ENCODE data around the gene GGCT.
"Not testable (repeated sequence)": the region's sequence is repeated elsewhere in the genome, so short reads cannot be mapped to it uniquely, and the experiment has no call there.

The GGCT gene

DNA sequence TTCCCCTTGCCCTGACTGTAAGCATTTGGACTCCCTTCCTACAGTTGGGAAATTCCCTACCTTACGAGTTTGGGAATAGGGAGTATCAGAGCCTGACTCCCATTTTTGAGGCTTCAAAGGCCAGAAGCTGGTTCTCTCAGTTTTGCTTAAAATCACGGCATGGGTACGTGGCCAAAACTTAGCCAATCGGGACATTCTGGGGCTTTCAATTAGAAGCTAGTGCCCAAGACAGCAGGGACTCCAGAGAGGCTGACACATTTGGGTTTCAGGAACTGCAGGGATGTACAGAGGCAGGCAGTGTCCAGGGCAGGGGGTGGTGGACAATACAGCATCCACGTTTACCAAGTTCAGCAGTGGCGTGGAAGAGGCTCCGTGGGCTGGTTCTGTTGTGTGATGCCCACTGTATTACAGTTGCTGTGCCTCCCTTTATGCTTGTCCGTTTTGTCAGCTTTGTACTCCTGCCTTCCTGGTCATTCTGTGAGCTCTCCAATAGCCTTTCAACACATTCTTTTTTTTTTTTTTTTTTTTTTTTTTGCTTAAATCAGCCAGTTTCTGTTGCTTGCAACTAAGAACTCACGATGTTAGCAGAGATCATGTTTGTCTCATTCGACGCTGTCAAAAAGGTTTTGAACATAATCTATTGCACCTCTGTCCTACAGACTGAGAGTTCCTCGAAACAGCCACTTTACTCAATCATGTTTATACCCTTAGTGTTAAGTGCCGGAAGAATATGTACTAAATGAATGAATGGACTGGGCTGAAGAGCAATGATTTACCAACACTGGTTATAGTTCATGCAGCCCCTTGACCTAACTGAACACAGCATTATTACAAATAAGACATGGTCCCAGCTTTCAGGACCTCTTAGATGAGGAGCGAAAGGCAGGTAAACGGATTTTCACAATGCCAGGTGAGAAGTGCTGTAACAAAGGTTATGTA, 1.1 kb downstream of the GGCT start:
- Histone ChIP-seq H3K4me3 (ENCODE audit: low read depth, low read length) (peak overlapping the region; percentile 81), H3K27ac (ENCODE audit: low read depth, low read length) (no peak overlapping the region), H3K36me3 (ENCODE audit: control insufficient read depth, insufficient read depth, low read length) (peaks cover 21% of the 10 kb centered on the region), H3K9me3 (ENCODE audit: control insufficient read depth, insufficient read depth, low read length) (no peaks in the 10 kb centered on the region), H3K27me3 (ENCODE audit: control insufficient read depth, insufficient read depth, low read length) (no peaks in the 10 kb centered on the region), H3K4me1 (ENCODE audit: control insufficient read depth, insufficient read depth, low read length) (peaks cover 15% of the 10 kb centered on the region), H3K9ac (ENCODE audit: low read depth, low read length) (peak overlapping the region; percentile 84)

DNA sequence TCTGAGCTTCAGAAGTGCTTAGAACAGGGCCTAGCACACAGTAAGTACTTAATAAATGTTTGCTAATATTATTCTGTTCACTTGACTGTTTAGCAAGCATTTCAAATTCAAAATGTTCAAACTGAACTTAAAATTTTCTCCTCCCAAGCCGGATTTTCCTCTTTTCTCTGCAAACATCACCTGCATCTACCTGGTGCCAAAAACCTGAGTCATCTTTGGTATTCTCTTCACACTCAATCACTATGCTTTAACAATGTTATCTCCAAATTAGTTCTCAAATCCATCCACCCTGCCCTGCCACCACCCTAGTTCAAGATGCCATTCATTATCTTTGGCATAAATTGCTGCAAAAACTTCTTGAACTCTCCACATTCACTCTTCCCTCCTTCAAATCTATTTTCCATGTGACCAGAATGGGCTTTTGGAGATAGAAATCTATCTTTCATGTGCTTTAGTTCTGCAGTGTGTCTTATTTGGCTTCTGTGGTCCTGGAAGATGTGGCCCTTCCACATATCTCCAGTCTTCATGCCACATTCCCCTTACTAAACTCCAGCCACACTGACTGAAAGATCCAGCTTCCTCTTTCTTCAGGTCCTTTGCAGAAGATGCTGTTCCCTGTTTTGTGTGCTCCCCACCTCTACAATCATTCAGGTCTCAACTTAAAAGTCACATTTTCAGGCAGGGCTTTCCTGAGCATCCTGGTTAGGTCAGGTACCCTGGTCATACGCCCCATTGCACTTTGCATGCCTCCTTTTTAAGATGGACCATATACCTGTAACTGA, 2.0 kb downstream of the GGCT start:
- Histone ChIP-seq H3K36me3 (ENCODE audit: control insufficient read depth, insufficient read depth, low read length) (peaks cover 28% of the 10 kb centered on the region), H3K27me3 (ENCODE audit: control insufficient read depth, insufficient read depth, low read length) (no peaks in the 10 kb centered on the region), H3K27ac (ENCODE audit: low read depth, low read length) (no peak overlapping the region), H3K4me3 (ENCODE audit: low read depth, low read length) (peak overlapping the region; percentile 14; the same call in 1 of the 2 replicates), H3K9ac (ENCODE audit: low read depth, low read length) (no peak overlapping the region), H3K4me1 (ENCODE audit: control insufficient read depth, insufficient read depth, low read length) (peaks cover 15% of the 10 kb centered on the region), H3K9me3 (ENCODE audit: control insufficient read depth, insufficient read depth, low read length) (no peaks in the 10 kb centered on the region)

DNA sequence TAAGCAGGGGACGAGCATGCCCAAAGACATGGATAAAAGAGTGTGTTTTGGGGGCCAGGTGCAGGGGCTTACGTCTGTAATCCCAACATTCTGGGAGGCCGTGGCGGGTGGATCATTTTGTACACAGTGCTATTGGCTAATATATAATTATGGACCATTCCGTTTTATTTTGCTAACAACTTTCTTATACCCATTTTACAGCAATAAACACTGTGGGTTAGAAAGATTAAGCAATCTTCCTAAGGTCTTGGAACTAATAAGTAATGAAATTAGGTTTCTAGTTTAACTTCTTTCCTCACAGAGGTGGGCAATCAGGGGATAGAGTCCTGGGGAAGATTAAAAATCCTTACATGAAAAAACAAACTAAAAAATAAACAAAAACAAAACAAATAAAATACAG, 3.4 kb downstream of the GGCT start:
- no peaks in the 10 kb centered on the region for H3K27me3 ChIP-seq (ENCODE audit: control insufficient read depth, insufficient read depth, low read length)
- no peaks in the 10 kb centered on the region; the same call in 1 of the 2 replicates for H3K9me3 ChIP-seq (ENCODE audit: control insufficient read depth, insufficient read depth, low read length)
- H3K27ac ChIP-seq (ENCODE audit: low read depth, low read length), result no peak overlapping the region
- H3K4me3 ChIP-seq (ENCODE audit: low read depth, low read length), result no peak overlapping the region
- peaks cover 42% of the 10 kb centered on the region for H3K36me3 ChIP-seq (ENCODE audit: control insufficient read depth, insufficient read depth, low read length)
- H3K9ac ChIP-seq (ENCODE audit: low read depth, low read length), result no peak overlapping the region
- peaks cover 15% of the 10 kb centered on the region for H3K4me1 ChIP-seq (ENCODE audit: control insufficient read depth, insufficient read depth, low read length)

DNA sequence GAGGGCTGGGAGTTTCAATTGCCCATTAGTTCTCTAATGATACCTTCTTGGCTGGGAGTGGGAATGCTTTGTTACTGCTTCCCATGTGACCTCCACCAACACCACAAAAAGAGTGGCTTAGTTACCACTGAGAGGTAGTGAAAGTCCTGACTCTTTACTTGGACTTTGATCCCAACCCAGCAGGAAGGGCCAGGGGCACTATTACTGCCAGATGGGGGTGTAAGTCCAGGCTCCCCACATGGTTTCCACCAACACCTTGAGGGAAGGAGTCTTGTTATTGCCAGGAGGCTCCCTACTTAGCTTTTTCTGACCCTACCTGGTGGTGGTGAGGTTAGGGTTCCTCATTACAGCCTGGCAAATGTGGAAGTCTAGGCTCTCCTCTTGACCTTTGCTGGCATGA, 11.4 kb downstream of the GGCT start:
- no peaks in the 10 kb centered on the region for H3K4me1 ChIP-seq (ENCODE audit: control insufficient read depth, insufficient read depth, low read length)
- H3K27me3 ChIP-seq (ENCODE audit: control insufficient read depth, insufficient read depth, low read length), result no peaks in the 10 kb centered on the region
- H3K27ac ChIP-seq (ENCODE audit: low read depth, low read length), result no peak overlapping the region
- no peak overlapping the region for H3K4me3 ChIP-seq (ENCODE audit: low read depth, low read length)
- peaks cover 10% of the 10 kb centered on the region; the same call in 1 of the 2 replicates for H3K9me3 ChIP-seq (ENCODE audit: control insufficient read depth, insufficient read depth, low read length)
- peaks cover 26% of the 10 kb centered on the region for H3K36me3 ChIP-seq (ENCODE audit: control insufficient read depth, insufficient read depth, low read length)
- H3K9ac ChIP-seq (ENCODE audit: low read depth, low read length), result no peak overlapping the region

DNA sequence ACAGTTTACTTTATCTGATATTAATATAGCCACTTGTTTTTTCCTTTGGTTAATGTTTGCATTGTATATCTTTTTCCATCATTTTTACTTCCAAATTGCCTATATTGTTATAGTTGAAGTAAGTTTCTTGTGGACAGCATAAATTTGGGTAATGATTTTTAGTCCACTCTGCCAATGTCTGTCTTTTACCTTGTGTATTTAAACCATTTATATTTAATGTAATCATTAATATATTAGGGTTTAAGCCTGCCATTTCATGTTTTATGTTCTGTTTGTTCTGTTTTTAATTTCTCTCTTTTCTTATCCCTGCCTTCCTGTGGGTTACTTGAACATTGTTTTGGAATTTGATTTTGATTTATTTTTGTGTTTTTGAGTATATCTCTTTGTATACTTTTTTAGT, 13.2 kb downstream of the GGCT start:
- no peak overlapping the region for H3K27ac ChIP-seq (ENCODE audit: low read depth, low read length)
- peaks cover 9% of the 10 kb centered on the region for H3K36me3 ChIP-seq (ENCODE audit: control insufficient read depth, insufficient read depth, low read length)
- H3K4me3 ChIP-seq (ENCODE audit: low read depth, low read length), result no peak overlapping the region
- no peak overlapping the region for H3K9ac ChIP-seq (ENCODE audit: low read depth, low read length)
- peaks cover 10% of the 10 kb centered on the region; the same call in 1 of the 2 replicates for H3K9me3 ChIP-seq (ENCODE audit: control insufficient read depth, insufficient read depth, low read length)
- no peaks in the 10 kb centered on the region for H3K4me1 ChIP-seq (ENCODE audit: control insufficient read depth, insufficient read depth, low read length)
- H3K27me3 ChIP-seq (ENCODE audit: control insufficient read depth, insufficient read depth, low read length), result no peaks in the 10 kb centered on the region

DNA sequence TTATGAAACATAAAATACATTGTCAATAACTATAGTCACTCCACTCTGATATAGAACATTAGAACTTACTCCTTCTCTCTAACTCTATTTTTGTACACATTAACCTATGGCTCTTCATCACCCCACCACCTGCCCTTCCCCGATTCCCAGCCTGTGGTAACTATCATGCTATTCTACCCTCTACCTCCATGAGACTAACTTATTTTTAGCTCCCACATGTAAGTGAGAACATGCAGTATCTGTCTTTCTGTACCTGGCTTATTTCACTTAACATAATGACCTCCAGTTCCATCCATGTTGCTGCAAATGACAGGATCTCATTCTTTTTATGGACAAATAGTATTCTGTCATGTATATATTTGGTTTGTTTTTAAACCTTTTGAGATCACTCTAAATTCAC, 17.3 kb downstream of the GGCT start:
- Histone ChIP-seq H3K27ac (ENCODE audit: low read depth, low read length) (no peak overlapping the region), H3K4me3 (ENCODE audit: low read depth, low read length) (no peak overlapping the region), H3K9me3 (ENCODE audit: control insufficient read depth, insufficient read depth, low read length) (peaks cover 5% of the 10 kb centered on the region; the same call in 1 of the 2 replicates), H3K4me1 (ENCODE audit: control insufficient read depth, insufficient read depth, low read length) (no peaks in the 10 kb centered on the region), H3K36me3 (ENCODE audit: control insufficient read depth, insufficient read depth, low read length) (no peaks in the 10 kb centered on the region), H3K27me3 (ENCODE audit: control insufficient read depth, insufficient read depth, low read length) (no peaks in the 10 kb centered on the region), H3K9ac (ENCODE audit: low read depth, low read length) (no peak overlapping the region)

DNA sequence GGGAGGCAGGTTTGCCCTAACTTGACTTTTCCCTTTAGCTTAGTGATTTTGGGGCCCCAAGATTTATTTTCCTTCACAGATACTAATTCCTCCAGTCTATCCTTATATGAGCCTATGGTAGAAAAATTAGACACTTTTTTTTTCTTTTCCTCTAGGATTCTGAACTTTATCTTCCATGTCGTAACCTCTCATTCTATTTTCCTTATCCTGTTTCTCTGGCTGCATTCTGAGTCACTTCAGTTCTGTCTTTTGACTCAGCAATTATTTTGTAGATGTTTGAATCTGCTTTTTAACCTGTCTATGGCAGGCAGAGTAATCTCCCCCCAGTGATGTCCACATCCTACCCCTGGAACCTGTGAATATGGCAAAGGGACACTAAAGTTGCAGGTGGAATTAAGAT, 19.0 kb downstream of the GGCT start:
- no peak overlapping the region for H3K27ac ChIP-seq (ENCODE audit: low read depth, low read length)
- H3K9ac ChIP-seq (ENCODE audit: low read depth, low read length), result no peak overlapping the region
- H3K36me3 ChIP-seq (ENCODE audit: control insufficient read depth, insufficient read depth, low read length), result no peaks in the 10 kb centered on the region
- H3K9me3 ChIP-seq (ENCODE audit: control insufficient read depth, insufficient read depth, low read length), result no peaks in the 10 kb centered on the region
- H3K4me1 ChIP-seq (ENCODE audit: control insufficient read depth, insufficient read depth, low read length), result no peaks in the 10 kb centered on the region
- H3K27me3 ChIP-seq (ENCODE audit: control insufficient read depth, insufficient read depth, low read length), result no peaks in the 10 kb centered on the region
- H3K4me3 ChIP-seq (ENCODE audit: low read depth, low read length), result no peak overlapping the region

DNA sequence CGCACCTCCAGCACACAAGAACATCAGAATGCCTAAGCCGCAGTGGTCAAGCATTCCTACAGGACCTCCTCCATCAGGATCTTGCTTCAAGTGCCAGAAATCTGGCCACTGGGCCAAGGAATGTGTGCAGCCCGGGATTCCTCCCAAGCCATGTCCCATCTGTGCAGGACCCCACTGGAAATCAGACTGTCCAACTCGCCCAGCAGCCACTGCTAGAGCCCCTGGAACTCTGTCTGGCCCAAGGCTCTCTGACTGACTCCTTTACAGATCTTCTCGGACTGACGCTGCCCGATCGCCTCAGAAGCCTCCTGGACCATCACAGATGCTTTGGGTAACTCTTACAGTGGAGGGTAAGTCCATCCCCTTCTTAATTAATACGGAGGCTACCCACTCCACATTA, 23.2 kb downstream of the GGCT start:
- not testable (repeated sequence) for H3K27ac ChIP-seq (ENCODE audit: low read depth, low read length); H3K36me3 ChIP-seq (ENCODE audit: control insufficient read depth, insufficient read depth, low read length); H3K4me3 ChIP-seq (ENCODE audit: low read depth, low read length); H3K4me1 ChIP-seq (ENCODE audit: control insufficient read depth, insufficient read depth, low read length); H3K9ac ChIP-seq (ENCODE audit: low read depth, low read length); H3K9me3 ChIP-seq (ENCODE audit: control insufficient read depth, insufficient read depth, low read length)
- peaks cover 12% of the 10 kb centered on the region for H3K27me3 ChIP-seq (ENCODE audit: control insufficient read depth, insufficient read depth, low read length)

DNA sequence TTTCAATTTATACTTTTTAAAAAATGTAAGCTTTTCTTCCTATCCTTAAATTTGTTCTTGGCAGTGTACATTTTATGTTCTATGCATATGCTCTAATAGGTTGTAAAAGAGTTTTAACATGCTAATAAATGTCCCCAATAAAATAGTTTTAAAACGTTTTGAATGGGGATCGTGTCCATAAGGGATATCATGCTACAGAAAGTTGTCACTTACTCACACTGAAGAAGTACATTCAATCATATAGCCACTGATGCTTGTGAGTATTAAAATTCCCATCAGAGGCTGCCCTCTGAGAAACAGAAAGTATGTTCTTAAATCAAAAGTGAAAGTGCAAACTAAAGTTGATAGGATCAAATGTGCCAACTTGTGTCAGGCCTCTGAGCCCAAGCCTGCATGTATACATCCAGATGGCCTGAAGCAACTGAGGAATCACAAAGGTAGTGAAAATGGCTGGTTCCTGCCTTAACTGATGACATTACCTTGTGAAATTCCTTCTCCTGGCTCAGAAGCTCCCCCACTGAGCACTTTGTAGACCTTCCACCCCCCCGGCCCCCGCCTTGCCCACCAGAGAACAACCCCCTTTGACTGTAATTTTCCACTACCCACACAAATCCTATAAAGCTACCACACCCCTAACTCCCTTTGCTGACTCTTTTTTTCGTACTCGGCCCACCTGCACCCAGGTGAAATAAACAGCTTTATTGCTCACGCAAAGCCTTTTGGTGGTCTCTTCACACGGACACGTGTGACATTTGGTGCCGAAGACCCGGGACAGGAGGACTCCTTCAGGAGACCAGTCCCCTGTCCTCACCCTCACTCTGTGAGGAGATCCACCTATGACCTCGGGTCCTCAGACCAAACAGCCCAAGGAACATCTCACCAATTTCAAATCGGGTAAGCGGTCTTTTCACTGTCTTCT, 25.2 kb downstream of the GGCT start:
- Histone ChIP-seq H3K36me3 (ENCODE audit: control insufficient read depth, insufficient read depth, low read length) (no peaks in the 10 kb centered on the region), H3K4me3 (ENCODE audit: low read depth, low read length) (peak overlapping the region; percentile 74), H3K9ac (ENCODE audit: low read depth, low read length) (0 out of 2 replicates have a peak overlapping the region, but pooled peaks have one; percentile 58), H3K27me3 (ENCODE audit: control insufficient read depth, insufficient read depth, low read length) (peaks cover 12% of the 10 kb centered on the region), H3K9me3 (ENCODE audit: control insufficient read depth, insufficient read depth, low read length) (no peaks in the 10 kb centered on the region), H3K4me1 (ENCODE audit: control insufficient read depth, insufficient read depth, low read length) (peaks cover 7% of the 10 kb centered on the region; the same call in 1 of the 2 replicates), H3K27ac (ENCODE audit: low read depth, low read length) (no peak overlapping the region)

DNA sequence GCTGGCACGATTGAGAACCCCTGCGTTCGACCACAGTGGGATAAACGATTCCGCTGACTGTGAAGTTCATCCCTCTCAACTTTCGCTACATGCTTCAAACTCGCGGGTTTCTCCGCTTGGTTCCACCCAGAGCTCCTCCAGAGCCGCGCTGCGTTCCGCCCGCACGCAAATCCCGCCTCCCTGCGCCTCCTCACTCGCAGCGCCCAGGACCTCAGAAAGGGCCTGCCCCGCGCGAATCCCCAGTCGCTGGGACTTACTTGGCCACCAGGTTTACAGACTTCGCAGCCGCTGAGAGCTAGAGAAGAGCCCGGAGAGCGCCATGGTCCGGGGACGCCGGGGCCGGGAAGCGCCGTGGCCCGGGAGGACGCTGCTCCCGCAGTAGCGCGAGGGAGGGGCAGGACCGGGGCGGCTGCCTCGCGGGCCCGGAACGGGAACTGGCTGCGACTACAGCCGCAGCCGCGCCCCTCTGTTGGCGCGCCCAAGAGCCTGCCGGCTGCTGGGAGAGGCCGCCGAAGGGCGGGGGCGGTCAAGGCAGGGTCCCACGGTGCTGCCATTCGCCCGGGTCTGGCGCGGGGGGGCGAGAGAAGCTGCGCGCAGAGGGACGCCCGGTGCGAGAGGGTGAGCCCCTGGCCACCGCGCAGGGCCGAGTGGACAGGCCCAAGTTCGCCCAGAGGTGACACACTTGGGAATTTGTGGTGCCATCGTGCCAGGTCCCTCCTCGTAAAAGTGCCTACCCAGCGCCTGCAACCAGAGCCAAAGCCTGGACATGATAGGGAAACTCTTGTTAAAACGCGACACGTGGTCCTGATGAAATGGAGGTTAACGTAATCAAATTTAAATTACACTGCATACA, 26.1 kb downstream of the GGCT start, which contains the start of gene NOD1:
Gene NOD1 (minus strand): TSS at position 436 of the 853 bp plus-strand sequence. CDS start 21,863 bp downstream, outside the sequence.
- Histone ChIP-seq H3K4me1 (ENCODE audit: control insufficient read depth, insufficient read depth, low read length) (peaks cover 7% of the 10 kb centered on the region; the same call in 1 of the 2 replicates), H3K9me3 (ENCODE audit: control insufficient read depth, insufficient read depth, low read length) (no peaks in the 10 kb centered on the region), H3K36me3 (ENCODE audit: control insufficient read depth, insufficient read depth, low read length) (no peaks in the 10 kb centered on the region), H3K4me3 (ENCODE audit: low read depth, low read length) (peak within 1 kb of the TSS; percentile 74), H3K27ac (ENCODE audit: low read depth, low read length) (peak within 1 kb of the TSS; percentile 48), H3K27me3 (ENCODE audit: control insufficient read depth, insufficient read depth, low read length) (peaks cover 12% of the 10 kb centered on the region), H3K9ac (ENCODE audit: low read depth, low read length) (peak within 1 kb of the TSS; percentile 58)

All from HUES48 (cell line).